HEK293 (cell line): ENCODE measurements around the gene VAV2.
A peak's percentile ranks its signal among the peaks of the same experiment; 100 is the strongest.

Experiments used
- CTCF ChIA-PET: fragments of 350-600 bp; formaldehyde crosslinking; extraction: SDS; loops from one replicate; lab custom pipeline; 2021; ENCODE audit warnings: antibody characterized with exemption; lab: Yijun Ruan, JAX
- POLR2A ChIA-PET: fragments of 300-600 bp; formaldehyde crosslinking; extraction: SDS; loops from one replicate; lab custom pipeline; 2020; ENCODE audit warnings: antibody characterized with exemption, inconsistent platforms; lab: Yijun Ruan, JAX
- H3K27ac ChIP-seq: fragments of 200-500 bp; sonication (Bioruptor generic); 2 replicates; pipeline ENCODE4 v1.5.1; 2014; ENCODE audit warnings: low read depth, low read length, control low read depth, inconsistent platforms; ENCODE audit errors: extremely low read depth
- H3K36me3 ChIP-seq, 2 experiments: fragments of 200-500 bp in 1 of 2; sonication (Bioruptor generic) in 1 of 2; 1 replicate in 1 of 2; 2 replicates in 1 of 2; pipeline ENCODE4 v1.5.1; 2014 to 2017; ENCODE audit warnings: inconsistent platforms in 2 of 2, low read length in 2 of 2; ENCODE audit not compliant: control insufficient read depth in 2 of 2, insufficient read depth in 1 of 2
- H3K4me1 ChIP-seq: fragments of 200-500 bp; sonication (Bioruptor generic); 2 replicates; pipeline ENCODE4 v1.5.1; 2014; ENCODE audit warnings: mild to moderate bottlenecking, low read length, inconsistent platforms; ENCODE audit not compliant: control insufficient read depth, insufficient read depth
- H3K4me3 ChIP-seq: 2 replicates; pipeline ENCODE4 v1.5.1; 2011; ENCODE audit warnings: low read depth, mild to moderate bottlenecking, control low read depth, low read length, moderate library complexity
- H3K9me3 ChIP-seq: fragments of 200-500 bp; sonication (Bioruptor generic); 2 replicates; pipeline ENCODE4 v1.5.1; 2014; ENCODE audit warnings: low read depth, low read length, inconsistent platforms; ENCODE audit not compliant: control insufficient read depth, insufficient read depth
- GLIS2 ChIP-seq: fragments of 450-650 bp; formaldehyde crosslinking; IDR thresholded peaks from 2 replicates; pipeline ENCODE4 v1.5.1; 2016; ENCODE audit warnings: missing biosample characterization, missing genetic modification characterization
- OSR2 ChIP-seq: fragments of 450-650 bp; formaldehyde crosslinking; IDR thresholded peaks from 2 replicates; pipeline ENCODE4 v1.5.1; 2016; ENCODE audit warnings: missing biosample characterization, missing genetic modification characterization
- REPIN1 ChIP-seq: fragments of 450-650 bp; formaldehyde crosslinking; IDR thresholded peaks from 2 replicates; pipeline ENCODE4 v1.5.1; 2017; ENCODE audit warnings: missing biosample characterization, missing genetic modification characterization, low read depth
- SP3 ChIP-seq: fragments of 450-650 bp; formaldehyde crosslinking; IDR thresholded peaks from 2 replicates; pipeline ENCODE4 v1.5.1; 2016; ENCODE audit warnings: missing biosample characterization, missing genetic modification characterization
- WT1 ChIP-seq: fragments of 450-650 bp; formaldehyde crosslinking; IDR thresholded peaks from 2 replicates; pipeline ENCODE4 v1.5.1; 2016; ENCODE audit warnings: missing biosample characterization, missing genetic modification characterization
- YY1 ChIP-seq: fragments of 450-650 bp; formaldehyde crosslinking; IDR thresholded peaks from 2 replicates; pipeline ENCODE4 v1.5.1; 2018; ENCODE audit warnings: missing biosample characterization, missing genetic modification characterization
- YY2 ChIP-seq: fragments of 450-650 bp; formaldehyde crosslinking; IDR thresholded peaks from 2 replicates; pipeline ENCODE4 v1.5.1; 2016; ENCODE audit warnings: missing biosample characterization, missing genetic modification characterization
- ZFP69B ChIP-seq: fragments of 450-650 bp; formaldehyde crosslinking; IDR thresholded peaks from 2 replicates; pipeline ENCODE4 v1.5.1; 2016; ENCODE audit warnings: missing biosample characterization, missing genetic modification characterization
- ZNF10 ChIP-seq: fragments of 450-650 bp; formaldehyde crosslinking; IDR thresholded peaks from 2 replicates; pipeline ENCODE4 v1.5.1; 2017; ENCODE audit warnings: missing biosample characterization, missing genetic modification characterization
- ZNF423 ChIP-seq: fragments of 450-650 bp; formaldehyde crosslinking; IDR thresholded peaks from 2 replicates; pipeline ENCODE4 v1.5.1; 2016; ENCODE audit warnings: missing biosample characterization, missing genetic modification characterization
- ZNF658 ChIP-seq: fragments of 450-650 bp; formaldehyde crosslinking; IDR thresholded peaks from 2 replicates; pipeline ENCODE4; 2016; ENCODE audit warnings: missing biosample characterization, missing genetic modification characterization
- ZNF777 ChIP-seq: fragments of 450-650 bp; formaldehyde crosslinking; IDR thresholded peaks from 2 replicates; pipeline ENCODE4 v1.5.1; 2017; ENCODE audit warnings: missing biosample characterization, missing genetic modification characterization, borderline replicate concordance
- ZSCAN18 ChIP-seq: fragments of 450-650 bp; formaldehyde crosslinking; IDR thresholded peaks from 2 replicates; pipeline ENCODE4 v1.5.1; 2016; ENCODE audit warnings: missing biosample characterization, missing genetic modification characterization
- TF ChIP-seq, protein P1 (sequence below): fragments of 450-650 bp; formaldehyde crosslinking; IDR thresholded peaks from 2 replicates; pipeline ENCODE4 v1.5.1; 2016; ENCODE audit warnings: missing biosample characterization, missing genetic modification characterization
- TF ChIP-seq, protein P2 (sequence below): fragments of 450-650 bp; formaldehyde crosslinking; IDR thresholded peaks from 2 replicates; pipeline ENCODE4 v1.5.1; 2017; ENCODE audit warnings: missing biosample characterization, mild to moderate bottlenecking, missing genetic modification characterization, moderate library complexity
- TF ChIP-seq, protein P3 (sequence below): sonication (generic); formaldehyde crosslinking; IDR thresholded peaks from 2 replicates; pipeline ENCODE4 v1.8.1; 2022; ENCODE audit warnings: mild to moderate bottlenecking, moderate library complexity, missing genetic modification reagents

The VAV2 gene

GRCh38 chr9:133877967-133878366 lies 114.2 kb downstream of the VAV2 start:
- no peak overlapping the region for H3K27ac ChIP-seq
- H3K9me3 ChIP-seq, result no peaks in the 10 kb centered on the region
- H3K4me1 ChIP-seq, result no peaks in the 10 kb centered on the region
- H3K36me3 ChIP-seq, result no peaks in the 10 kb centered on the region
- ChIA-PET CTCF (interaction anchor here (0.6 to 1.0 kb wide), 2 partner anchors 16 kb away, joined by 3 read pairs; no protein-coding TSS in a partner anchor), POLR2A (no interaction called here)
- no peak overlapping the region for H3K4me3 ChIP-seq
- TF ChIP-seq ZFP69B (tag by site-specific recombination) (peak; percentile 39; the same call in 1 of the 2 replicates), GLIS2 (no peak)

- ChIA-PET CTCF (interaction anchor here (0.6 to 1.0 kb wide), 2 partner anchors 17 to 51 kb away, joined by 3 read pairs; no protein-coding TSS in a partner anchor), POLR2A (no interaction called here)
- H3K4me3 ChIP-seq, result no peak overlapping the region
- H3K27ac ChIP-seq, result no peak overlapping the region
- no peaks in the 10 kb centered on the region for H3K4me1 ChIP-seq
- no peaks in the 10 kb centered on the region for H3K36me3 ChIP-seq
- no peaks in the 10 kb centered on the region for H3K9me3 ChIP-seq
- TF ChIP-seq, protein P1, sequence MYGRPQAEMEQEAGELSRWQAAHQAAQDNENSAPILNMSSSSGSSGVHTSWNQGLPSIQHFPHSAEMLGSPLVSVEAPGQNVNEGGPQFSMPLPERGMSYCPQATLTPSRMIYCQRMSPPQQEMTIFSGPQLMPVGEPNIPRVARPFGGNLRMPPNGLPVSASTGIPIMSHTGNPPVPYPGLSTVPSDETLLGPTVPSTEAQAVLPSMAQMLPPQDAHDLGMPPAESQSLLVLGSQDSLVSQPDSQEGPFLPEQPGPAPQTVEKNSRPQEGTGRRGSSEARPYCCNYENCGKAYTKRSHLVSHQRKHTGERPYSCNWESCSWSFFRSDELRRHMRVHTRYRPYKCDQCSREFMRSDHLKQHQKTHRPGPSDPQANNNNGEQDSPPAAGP (tag by site-specific recombination), result no peak
- TF ChIP-seq WT1 (tag by site-specific recombination) (no peak), YY2 (tag by site-specific recombination) (no peak), ZNF423 (tag by site-specific recombination) (no peak)
- TF ChIP-seq, protein P2, sequence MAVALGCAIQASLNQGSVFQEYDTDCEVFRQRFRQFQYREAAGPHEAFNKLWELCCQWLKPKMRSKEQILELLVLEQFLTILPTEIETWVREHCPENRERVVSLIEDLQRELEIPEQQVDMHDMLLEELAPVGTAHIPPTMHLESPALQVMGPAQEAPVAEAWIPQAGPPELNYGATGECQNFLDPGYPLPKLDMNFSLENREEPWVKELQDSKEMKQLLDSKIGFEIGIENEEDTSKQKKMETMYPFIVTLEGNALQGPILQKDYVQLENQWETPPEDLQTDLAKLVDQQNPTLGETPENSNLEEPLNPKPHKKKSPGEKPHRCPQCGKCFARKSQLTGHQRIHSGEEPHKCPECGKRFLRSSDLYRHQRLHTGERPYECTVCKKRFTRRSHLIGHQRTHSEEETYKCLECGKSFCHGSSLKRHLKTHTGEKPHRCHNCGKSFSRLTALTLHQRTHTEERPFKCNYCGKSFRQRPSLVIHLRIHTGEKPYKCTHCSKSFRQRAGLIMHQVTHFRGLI, result no peak
Measured at GRCh38 chr9:133877327-133877726, 114.8 kb downstream of the VAV2 start.

DNA sequence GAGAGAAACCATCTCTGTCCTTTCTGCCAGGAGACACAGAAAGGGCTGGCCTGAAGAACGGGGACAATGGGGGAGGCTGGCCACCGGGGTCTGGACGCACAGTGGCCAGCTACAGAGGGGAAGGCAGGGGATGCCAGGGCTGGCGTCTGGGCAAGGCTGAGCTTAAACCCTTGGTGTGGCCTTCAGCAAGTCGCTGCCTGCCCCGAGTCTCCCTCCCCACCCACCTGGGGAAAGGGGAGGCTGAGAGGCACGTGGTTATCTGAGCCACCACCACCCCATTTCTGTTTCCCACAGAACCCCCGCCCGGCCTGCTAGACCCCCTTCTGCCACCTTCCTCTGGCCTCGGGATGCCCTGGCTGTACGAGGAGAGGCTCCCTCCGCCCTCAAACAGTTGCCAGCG lies 115.3 kb downstream of the VAV2 start:
- H3K4me3 ChIP-seq, result no peak overlapping the region
- H3K36me3 ChIP-seq, result no peaks in the 10 kb centered on the region
- no peak overlapping the region for H3K27ac ChIP-seq
- ChIA-PET POLR2A (no interaction called here), CTCF (interaction anchor here (0.6 to 1.0 kb wide), 3 partner anchors 10 to 51 kb away, joined by 3 read pairs; no protein-coding TSS in a partner anchor)
- no peaks in the 10 kb centered on the region for H3K4me1 ChIP-seq
- TF ChIP-seq SP3 (tag by site-specific recombination) (no peak), ZNF658 (tag by site-specific recombination) (no peak), ZSCAN18 (no peak), REPIN1 (tag by site-specific recombination) (no peak), YY1 (tag by site-specific recombination) (no peak), ZNF423 (tag by site-specific recombination) (no peak), ZNF10 (tag by site-specific recombination) (no peak), ZNF777 (tag by site-specific recombination) (no peak), OSR2 (tag by site-specific recombination) (no peak)
- TF ChIP-seq, protein P3, sequence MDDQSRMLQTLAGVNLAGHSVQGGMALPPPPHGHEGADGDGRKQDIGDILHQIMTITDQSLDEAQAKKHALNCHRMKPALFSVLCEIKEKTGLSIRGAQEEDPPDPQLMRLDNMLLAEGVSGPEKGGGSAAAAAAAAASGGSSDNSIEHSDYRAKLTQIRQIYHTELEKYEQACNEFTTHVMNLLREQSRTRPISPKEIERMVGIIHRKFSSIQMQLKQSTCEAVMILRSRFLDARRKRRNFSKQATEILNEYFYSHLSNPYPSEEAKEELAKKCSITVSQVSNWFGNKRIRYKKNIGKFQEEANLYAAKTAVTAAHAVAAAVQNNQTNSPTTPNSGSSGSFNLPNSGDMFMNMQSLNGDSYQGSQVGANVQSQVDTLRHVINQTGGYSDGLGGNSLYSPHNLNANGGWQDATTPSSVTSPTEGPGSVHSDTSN (CRISPR knock-in tag), result no peak
- H3K9me3 ChIP-seq, result no peaks in the 10 kb centered on the region
